HFF-Myc (cell line): ENCODE data around the gene MLXIPL.

Experiments used
- DNase-seq: peaks from one replicate; pipeline ENCODE4 v3.0.0-alpha.2; 2011; ENCODE audit warnings: low read depth; ENCODE audit errors: extremely low read depth
- H3K4me3 ChIP-seq: replicated peaks from 2 replicates; pipeline ENCODE4 v1.5.1; 2011; ENCODE audit warnings: low read depth, mild to moderate bottlenecking, control low read depth, low read length
- CTCF ChIP-seq: IDR thresholded peaks from 2 replicates; pipeline ENCODE4 v1.5.1; 2012; ENCODE audit warnings: mild to moderate bottlenecking, low read depth, low read length, control low read depth; ENCODE audit errors: missing control alignments

The MLXIPL gene

GRCh38 chr7:73644688-73645286 lies 20.5 kb upstream of the MLXIPL start:
- no peak for DNase-seq
- TF ChIP-seq CTCF: no peak
- H3K4me3 ChIP-seq: no peak overlapping the region

GRCh38 chr7:73642834-73643233 lies 18.5 kb upstream of the MLXIPL start:
- no peak for TF ChIP-seq CTCF
- no peak overlapping the region for H3K4me3 ChIP-seq
- DNase-seq: no peak

- TF ChIP-seq CTCF: no peak
- no peak overlapping the region for H3K4me3 ChIP-seq
- DNase-seq: no peak
Observed at GRCh38 chr7:73638911-73639310, 14.6 kb upstream of the MLXIPL start.

- DNase-seq: no peak
- no peak overlapping the region for H3K4me3 ChIP-seq
- TF ChIP-seq CTCF: no peak
Observed at GRCh38 chr7:73635428-73636200, 11.3 kb upstream of the MLXIPL start.

- H3K4me3 ChIP-seq: no peak overlapping the region
- TF ChIP-seq CTCF: no peak
- no peak for DNase-seq
Observed at GRCh38 chr7:73633844-73634243, 9.5 kb upstream of the MLXIPL start.

- no peak for TF ChIP-seq CTCF
- no peak overlapping the region for H3K4me3 ChIP-seq
- DNase-seq: no peak
Observed at GRCh38 chr7:73633323-73633722, 9.0 kb upstream of the MLXIPL start.
